Stimulated activated naive CD8-positive, alpha-beta T cell treated with anti-CD3 and anti-CD28 coated beads, Interleukin-15, Interleukin-2, amounts not matched to agents 100 ng/mL and 50 ng/mL, for 24 hours (primary cell): ENCODE results near the gene SMPD1.

Experiments
- H3K27ac Mint-ChIP-seq: one replicate; pipeline ENCODE4 v1.8.0; 2021; ENCODE audit warnings: mild to moderate bottlenecking, mixed read lengths
- H3K27me3 Mint-ChIP-seq: one replicate; pipeline ENCODE4 v1.8.0; 2021; ENCODE audit warnings: mixed read lengths
- H3K36me3 Mint-ChIP-seq: one replicate; pipeline ENCODE4 v1.8.0; 2021; ENCODE audit warnings: low read depth, mixed read lengths
- H3K4me1 Mint-ChIP-seq: one replicate; pipeline ENCODE4 v1.8.0; 2021; ENCODE audit warnings: low read depth, mixed read lengths
- H3K4me3 Mint-ChIP-seq: one replicate; pipeline ENCODE4 v1.8.0; 2021; ENCODE audit warnings: mild to moderate bottlenecking, mixed read lengths
- H3K9me3 Mint-ChIP-seq: one replicate; pipeline ENCODE4 v1.8.0; 2021; ENCODE audit warnings: mixed read lengths

SMPD1 gene

DNA sequence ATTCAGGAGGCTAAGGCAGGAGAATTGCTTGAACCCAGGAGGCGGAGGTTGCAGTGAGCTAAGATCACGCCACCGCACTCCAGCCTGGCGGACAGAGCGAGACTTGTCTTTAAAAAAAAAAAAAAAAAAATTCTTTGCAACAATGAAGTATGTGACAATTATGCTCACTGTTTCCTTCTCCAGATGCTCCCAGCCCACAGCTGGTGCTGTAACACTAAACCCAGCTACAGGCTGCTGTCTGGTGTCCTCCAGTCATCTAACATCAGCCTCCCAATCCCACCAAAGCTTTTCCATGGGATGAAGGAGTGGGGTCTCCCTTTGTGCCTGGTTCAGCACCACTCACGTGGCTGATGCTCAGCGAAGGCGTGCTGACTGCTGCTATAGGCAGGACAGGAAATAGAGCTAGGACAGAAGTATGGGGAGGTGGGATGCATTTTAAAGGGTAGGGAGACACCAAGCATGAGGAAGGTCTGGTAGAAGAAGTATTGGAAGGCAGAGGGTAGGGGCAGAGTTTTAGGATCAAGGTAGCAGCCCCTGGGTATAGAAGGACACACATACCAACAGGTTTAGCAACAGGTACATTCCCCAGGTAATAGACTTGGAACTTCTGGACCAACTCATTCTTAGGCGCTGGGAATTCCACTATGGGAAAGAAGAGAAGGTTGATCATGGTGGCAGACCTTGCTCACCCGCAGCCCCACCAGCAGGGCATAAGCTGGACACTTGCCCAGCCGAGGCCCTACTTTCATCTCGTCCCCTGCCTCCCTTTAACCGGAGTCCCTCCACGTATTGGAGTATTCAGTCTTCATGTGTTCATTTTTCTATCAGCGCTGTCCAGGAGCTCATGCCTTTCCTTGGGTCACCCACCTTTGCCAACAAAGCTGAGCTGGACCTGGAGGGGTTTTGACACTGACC is 10.4 kb downstream of the SMPD1 start:
- no peak overlapping the region for H3K4me3 Mint-ChIP-seq
- no peaks in the 10 kb centered on the region for H3K27me3 Mint-ChIP-seq
- H3K36me3 Mint-ChIP-seq = peaks cover 20% of the 10 kb centered on the region
- peaks cover 49% of the 10 kb centered on the region for H3K4me1 Mint-ChIP-seq
- no peak overlapping the region for H3K27ac Mint-ChIP-seq
- no peaks in the 10 kb centered on the region for H3K9me3 Mint-ChIP-seq

DNA sequence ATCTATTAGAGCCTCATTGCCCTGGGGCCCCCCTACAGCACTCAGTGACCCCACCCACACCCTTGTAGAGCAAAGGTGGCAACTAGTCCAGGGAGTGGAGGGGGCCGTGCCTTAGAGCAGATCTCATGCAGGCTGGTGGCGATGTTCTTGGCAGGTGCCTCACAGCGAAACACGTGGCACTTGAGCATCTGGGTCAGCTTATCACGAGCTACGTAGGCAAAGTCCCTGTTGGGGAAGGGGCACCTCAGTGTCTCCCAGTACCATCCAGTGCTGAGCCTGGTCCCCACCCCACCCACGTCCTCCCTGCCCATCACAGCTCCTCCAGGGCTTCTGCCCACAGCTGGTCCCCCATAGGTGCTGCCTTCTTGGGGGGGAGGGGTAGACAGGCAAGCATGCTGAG is 11.2 kb downstream of the SMPD1 start:
- Mint-ChIP-seq H3K27ac (no peak overlapping the region), H3K4me1 (peaks cover 56% of the 10 kb centered on the region), H3K36me3 (peaks cover 20% of the 10 kb centered on the region), H3K9me3 (no peaks in the 10 kb centered on the region), H3K4me3 (no peak overlapping the region), H3K27me3 (no peaks in the 10 kb centered on the region)

DNA sequence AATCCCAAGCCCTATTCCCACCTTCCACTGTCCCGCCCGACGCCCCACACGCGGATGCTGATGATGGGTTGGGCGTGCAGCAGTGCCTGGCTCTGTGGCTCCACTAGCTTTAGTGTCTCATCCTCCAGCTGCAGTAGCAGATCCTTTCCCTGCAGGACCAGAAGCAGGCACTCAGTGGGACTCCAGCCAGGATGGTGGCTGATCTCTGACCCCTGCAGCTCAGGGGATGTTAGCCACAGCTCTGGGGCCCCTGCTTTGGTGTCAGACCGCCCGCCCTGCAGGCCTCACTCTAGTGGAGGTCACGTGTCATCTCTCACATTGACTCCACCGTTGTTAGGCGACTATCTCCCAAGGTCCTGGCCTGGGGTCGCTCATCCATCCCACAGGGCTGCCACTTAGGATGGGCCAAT is 11.8 kb downstream of the SMPD1 start:
- Mint-ChIP-seq H3K27ac (peak overlapping the region; percentile 92), H3K4me1 (peaks cover 62% of the 10 kb centered on the region), H3K4me3 (peak overlapping the region; percentile 83), H3K27me3 (no peaks in the 10 kb centered on the region), H3K36me3 (peaks cover 20% of the 10 kb centered on the region), H3K9me3 (no peaks in the 10 kb centered on the region)

DNA sequence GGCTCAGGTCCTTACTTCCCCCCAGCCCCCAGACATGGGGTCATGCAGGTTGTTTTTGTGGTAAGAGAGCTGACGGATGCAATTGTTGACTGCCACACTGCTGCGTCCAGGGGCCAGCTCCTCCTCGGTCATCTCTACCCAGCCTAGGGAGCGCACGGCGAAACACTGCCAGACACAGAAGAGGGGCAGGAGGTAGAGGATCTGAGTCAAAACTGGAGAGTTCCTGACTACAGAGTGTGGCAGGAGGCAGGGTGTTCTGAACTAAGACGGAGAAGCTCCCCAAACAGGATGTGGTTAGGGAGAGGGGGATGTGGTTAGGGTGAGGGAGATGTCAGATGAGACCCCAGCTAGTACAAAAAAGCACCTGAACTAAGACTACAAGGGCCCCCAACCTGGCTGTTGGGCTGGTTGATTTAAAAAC is 12.3 kb downstream of the SMPD1 start:
- no peaks in the 10 kb centered on the region for H3K27me3 Mint-ChIP-seq
- H3K36me3 Mint-ChIP-seq = peaks cover 20% of the 10 kb centered on the region
- H3K27ac Mint-ChIP-seq = peak overlapping the region; percentile 92

DNA sequence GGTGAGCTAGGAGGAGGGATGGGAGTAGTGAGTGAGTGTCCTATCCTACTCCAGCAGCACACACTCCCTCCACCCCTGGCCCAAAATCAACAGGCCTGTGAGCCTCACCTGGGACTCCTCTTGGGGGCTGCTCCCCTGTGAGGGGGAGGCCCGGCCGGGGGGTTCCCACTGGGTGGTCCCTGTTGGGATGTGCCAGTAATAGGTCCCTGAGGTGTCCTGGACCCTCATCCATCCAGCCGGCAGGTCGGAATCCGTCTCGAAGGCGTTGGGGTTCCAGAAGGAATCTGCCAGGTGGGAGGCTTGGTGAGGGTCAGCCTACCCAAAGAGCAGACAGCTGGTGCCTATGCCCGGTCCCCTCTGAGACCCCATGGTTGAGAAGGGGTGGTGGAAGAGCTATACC is 13.3 kb downstream of the SMPD1 start:
- peaks cover 73% of the 10 kb centered on the region for H3K4me1 Mint-ChIP-seq
- H3K27me3 Mint-ChIP-seq = no peaks in the 10 kb centered on the region
- peaks cover 14% of the 10 kb centered on the region for H3K36me3 Mint-ChIP-seq
- H3K4me3 Mint-ChIP-seq = peak overlapping the region; percentile 38
- peak overlapping the region; percentile 92 for H3K27ac Mint-ChIP-seq
- no peaks in the 10 kb centered on the region for H3K9me3 Mint-ChIP-seq

More for the DNA sequence above, 12.3 kb downstream of the SMPD1 start:
- peak overlapping the region; percentile 83 for H3K4me3 Mint-ChIP-seq
- H3K9me3 Mint-ChIP-seq = no peaks in the 10 kb centered on the region
- peaks cover 67% of the 10 kb centered on the region for H3K4me1 Mint-ChIP-seq

DNA sequence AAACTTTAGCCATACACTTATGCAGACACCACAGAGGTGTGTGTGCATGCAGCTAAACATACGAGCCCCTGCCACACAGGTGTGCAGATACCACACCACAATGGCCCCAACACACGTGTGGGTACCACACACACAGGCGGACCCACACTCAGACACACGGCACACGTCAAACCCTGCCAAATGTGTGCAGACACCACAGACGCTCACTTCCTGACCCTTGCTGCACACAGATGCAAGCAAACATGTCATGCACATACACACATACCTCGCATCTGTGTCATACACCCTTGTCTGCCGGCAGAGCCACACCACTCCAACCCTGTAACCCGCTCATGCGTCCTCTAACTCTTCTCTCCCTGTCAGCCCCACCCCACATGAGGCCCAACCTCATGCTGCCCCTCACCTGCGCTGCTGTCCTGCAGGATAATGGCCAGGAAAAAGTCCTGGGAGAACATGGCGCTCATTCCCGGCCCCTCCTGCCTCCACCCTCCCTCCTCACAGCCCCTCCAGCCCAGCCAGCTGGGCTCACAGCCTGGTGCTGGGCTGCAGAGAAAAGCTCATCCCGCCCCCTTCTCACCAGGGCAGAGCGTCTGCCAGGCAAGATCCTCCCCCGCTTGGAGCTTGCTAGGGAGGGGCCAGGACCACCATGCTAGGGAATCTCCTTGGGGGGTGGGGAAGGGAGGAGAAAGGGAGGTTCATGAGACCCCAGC is 14.2 kb downstream of the SMPD1 start:
- Mint-ChIP-seq H3K36me3 (peaks cover 7% of the 10 kb centered on the region), H3K4me1 (peaks cover 77% of the 10 kb centered on the region)

DNA sequence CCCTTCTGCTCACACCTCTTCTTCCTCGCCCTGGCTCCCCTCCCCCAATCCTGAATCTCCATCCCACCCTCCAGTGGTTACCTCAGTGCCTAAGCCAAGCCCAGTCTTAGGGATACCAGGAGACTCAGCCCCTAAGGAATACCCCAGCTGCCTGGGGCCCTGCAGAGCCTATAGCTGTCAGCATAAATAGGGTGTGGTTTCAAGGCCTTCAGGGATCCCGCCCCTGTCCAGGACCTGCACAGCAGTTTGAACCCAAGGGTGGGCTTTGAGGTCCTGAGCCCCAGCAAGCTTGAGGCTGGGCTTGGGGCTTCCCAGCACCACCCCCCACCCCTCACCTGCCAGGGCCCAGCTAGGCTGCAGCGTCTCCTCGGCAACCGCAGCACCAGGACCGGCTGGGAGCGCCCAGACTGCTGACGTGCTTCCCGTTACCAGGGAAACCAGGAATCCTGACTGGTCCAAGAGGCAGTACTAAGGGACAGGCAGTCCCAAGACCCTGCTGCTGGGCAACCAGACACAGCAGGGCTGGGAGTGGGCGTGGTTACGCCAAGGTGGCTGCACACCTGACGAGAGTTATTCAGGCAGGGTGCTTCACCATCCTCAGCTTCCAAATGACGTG is 14.9 kb downstream of the SMPD1 start:
- Mint-ChIP-seq H3K9me3 (no peaks in the 10 kb centered on the region), H3K27me3 (no peaks in the 10 kb centered on the region), H3K4me1 (peaks cover 81% of the 10 kb centered on the region), H3K27ac (no peak overlapping the region), H3K36me3 (peaks cover 3% of the 10 kb centered on the region), H3K4me3 (no peak overlapping the region)

More for the DNA sequence above, 14.2 kb downstream of the SMPD1 start:
- no peaks in the 10 kb centered on the region for H3K27me3 Mint-ChIP-seq
- no peaks in the 10 kb centered on the region for H3K9me3 Mint-ChIP-seq
- H3K4me3 Mint-ChIP-seq = no peak overlapping the region
- H3K27ac Mint-ChIP-seq = no peak overlapping the region

DNA sequence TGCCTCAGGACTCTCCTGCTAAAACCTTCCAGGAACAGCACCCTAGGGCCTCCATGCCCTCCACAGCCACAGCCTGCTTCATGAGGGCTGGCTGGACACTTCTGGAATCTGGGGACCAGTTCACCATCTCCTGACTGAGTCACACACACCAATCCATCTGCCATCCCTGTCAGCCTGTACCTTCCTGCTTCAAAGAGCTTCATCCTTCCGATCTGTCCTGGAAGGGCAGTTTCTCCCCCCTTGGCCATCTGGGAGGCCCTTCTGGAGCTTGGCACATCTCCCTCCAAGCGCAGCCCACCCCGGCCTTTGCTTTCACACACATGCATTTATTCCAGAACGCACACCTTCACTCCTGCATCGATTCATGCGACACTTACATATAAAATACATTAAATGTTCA is 15.6 kb downstream of the SMPD1 start:
- Mint-ChIP-seq H3K4me1 (peaks cover 77% of the 10 kb centered on the region), H3K27ac (no peak overlapping the region)

DNA sequence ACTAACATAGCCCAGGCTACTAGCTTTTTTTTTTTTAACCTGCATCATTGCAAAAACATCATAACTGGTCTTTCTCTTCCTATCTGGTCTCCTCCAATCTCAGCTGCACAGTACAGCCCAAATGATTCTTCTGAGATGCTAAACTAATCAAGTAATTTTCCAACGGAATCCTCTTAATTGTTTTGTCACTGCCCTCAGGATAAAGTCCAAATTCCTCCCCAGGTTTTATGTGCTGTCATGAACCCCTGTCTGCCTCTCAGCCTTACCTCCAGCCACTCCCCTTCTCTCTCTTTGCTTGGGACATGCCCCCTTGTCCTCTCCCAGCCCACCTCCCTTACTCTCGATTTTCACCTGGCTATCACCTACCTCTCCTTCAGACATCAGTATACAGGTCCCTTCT is 16.1 kb downstream of the SMPD1 start:
- H3K4me3 Mint-ChIP-seq = no peak overlapping the region
- H3K36me3 Mint-ChIP-seq = no peaks in the 10 kb centered on the region
- peaks cover 72% of the 10 kb centered on the region for H3K4me1 Mint-ChIP-seq
- H3K27me3 Mint-ChIP-seq = no peaks in the 10 kb centered on the region
- no peaks in the 10 kb centered on the region for H3K9me3 Mint-ChIP-seq
- H3K27ac Mint-ChIP-seq = no peak overlapping the region

More for the DNA sequence above, 15.6 kb downstream of the SMPD1 start:
- no peaks in the 10 kb centered on the region for H3K27me3 Mint-ChIP-seq
- H3K4me3 Mint-ChIP-seq = no peak overlapping the region
- H3K9me3 Mint-ChIP-seq = no peaks in the 10 kb centered on the region
- no peaks in the 10 kb centered on the region for H3K36me3 Mint-ChIP-seq

DNA sequence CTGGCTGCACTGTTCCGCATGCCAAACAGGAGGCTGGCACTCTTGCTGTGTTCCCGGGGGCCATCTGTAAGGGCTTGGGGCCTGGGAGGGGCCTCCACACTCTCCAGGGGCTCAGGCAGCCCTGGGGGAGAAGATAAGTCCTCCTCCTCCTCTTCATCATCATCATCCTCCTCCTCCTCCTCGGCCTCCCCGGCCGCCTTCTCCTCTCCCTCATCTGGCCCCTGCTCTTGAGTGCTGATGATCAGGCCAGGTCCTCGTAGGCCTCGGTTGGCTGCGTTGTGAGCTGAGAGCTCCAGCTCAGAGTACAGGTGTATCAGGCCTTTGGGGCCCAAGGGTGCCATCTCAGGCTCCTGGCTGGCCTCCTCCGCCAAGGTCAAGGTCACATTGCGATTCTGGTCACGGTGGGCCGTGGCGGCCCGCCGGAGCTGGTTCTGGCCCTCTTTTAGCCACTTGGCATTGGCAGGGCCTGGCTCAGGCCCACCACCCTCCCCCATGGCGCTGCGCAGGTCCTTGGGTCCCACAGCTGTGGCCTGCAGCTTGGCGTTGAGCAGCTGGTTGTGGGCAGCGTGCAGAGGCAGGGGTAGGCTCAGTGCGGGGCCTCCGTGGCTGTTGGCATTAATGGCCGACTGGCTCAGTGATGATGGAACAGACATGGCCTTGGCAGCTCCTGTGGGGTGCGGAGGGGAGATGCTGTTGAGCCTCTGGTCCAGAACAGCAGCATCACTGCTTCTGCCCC is 20.6 kb downstream of the SMPD1 start:
- Mint-ChIP-seq H3K27ac (no peak overlapping the region), H3K4me1 (peaks cover 31% of the 10 kb centered on the region), H3K36me3 (no peaks in the 10 kb centered on the region), H3K27me3 (no peaks in the 10 kb centered on the region), H3K9me3 (no peaks in the 10 kb centered on the region), H3K4me3 (no peak overlapping the region)

DNA sequence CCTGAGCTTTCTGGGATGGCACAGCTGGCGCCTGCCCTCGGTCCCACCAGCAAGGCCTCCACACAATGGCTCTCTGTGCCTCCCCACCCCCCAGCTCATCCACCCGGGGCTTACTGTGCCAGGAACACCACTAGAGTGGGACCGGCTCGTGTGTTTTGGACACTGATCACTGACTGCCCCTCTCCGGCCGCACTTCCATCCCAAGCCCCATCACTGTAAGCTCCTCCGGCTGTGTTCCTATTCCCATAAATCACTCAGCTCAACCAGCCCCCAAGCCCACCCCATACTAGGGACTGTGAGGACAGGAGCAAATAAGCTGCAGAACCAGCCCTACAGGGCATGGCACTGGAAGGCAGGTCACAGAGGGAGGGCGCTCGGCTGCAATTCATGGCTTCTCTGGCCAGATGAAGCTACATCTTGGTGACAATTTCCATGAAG is 21.3 kb downstream of the SMPD1 start:
- Mint-ChIP-seq H3K36me3 (no peaks in the 10 kb centered on the region), H3K4me3 (no peak overlapping the region), H3K4me1 (peaks cover 23% of the 10 kb centered on the region), H3K9me3 (no peaks in the 10 kb centered on the region), H3K27ac (no peak overlapping the region), H3K27me3 (no peaks in the 10 kb centered on the region)

DNA sequence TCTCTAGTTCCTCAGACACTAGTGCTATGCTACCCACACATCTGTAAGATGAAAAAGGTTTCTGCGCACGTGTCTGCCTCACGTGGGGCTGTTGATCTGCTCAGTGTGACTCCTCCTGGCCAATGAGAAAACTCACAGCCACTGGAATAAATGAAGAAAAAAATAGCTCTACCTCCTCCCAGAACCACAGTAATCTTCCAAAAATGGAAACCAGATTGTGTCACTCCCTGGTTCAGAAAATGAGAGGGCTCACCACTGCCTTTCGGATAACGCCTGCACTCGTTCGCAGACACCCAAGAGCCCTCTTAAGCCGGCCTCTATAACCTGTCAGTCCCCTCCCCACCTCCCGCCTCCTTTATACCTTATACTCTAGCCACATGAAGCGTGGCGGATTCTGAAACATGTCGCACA is 23.5 kb downstream of the SMPD1 start:
- Mint-ChIP-seq H3K9me3 (no peaks in the 10 kb centered on the region), H3K27ac (no peak overlapping the region), H3K27me3 (no peaks in the 10 kb centered on the region), H3K4me3 (no peak overlapping the region), H3K36me3 (no peaks in the 10 kb centered on the region), H3K4me1 (peaks cover 9% of the 10 kb centered on the region)

DNA sequence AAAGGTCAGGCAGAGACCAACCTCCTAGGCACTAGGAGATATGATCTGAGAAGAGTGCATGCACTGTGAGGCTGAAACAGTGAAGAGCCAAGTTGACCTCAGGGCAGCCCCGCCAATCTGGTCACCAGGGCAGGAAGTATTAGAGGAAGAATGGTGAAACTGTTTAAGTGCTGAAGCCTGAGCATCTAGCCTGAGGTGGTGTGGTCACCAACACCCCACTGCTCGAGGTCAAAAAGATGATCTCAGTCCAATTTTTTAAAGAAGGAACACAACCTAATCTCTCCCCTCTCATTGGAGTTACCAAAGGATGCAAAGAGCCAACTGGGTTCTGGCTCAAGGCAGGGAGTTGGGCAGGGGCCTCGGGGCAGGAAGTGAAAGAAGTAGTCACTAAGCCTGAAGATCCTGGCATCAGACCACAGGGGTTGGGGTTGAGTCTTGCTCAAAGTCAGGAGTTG is 24.6 kb downstream of the SMPD1 start:
- no peaks in the 10 kb centered on the region for H3K9me3 Mint-ChIP-seq
- H3K27me3 Mint-ChIP-seq = no peaks in the 10 kb centered on the region
- H3K27ac Mint-ChIP-seq = no peak overlapping the region
- no peaks in the 10 kb centered on the region for H3K36me3 Mint-ChIP-seq
- no peak overlapping the region for H3K4me3 Mint-ChIP-seq
- H3K4me1 Mint-ChIP-seq = peaks cover 5% of the 10 kb centered on the region

DNA sequence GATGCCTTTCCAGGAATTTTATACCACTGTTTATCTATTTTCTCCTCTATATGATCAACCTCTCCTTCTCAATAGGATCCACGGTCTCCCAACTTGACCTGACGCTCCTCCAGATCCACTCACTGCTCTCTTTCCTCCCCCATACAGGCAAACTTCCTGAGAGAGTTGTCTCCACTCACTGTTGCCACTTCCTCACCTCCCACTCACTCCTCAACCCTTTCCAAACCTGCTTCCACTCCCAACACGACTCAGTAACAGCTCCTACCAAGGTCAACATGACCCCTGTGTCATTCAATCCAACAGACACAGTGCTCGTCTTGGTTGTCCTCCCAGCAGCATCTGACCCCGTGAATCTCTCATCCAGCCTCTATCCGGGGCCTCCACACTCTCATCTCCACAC is 25.5 kb downstream of the SMPD1 start:
- Mint-ChIP-seq H3K4me3 (no peak overlapping the region), H3K4me1 (peaks cover 5% of the 10 kb centered on the region), H3K27me3 (no peaks in the 10 kb centered on the region), H3K36me3 (no peaks in the 10 kb centered on the region), H3K27ac (no peak overlapping the region), H3K9me3 (no peaks in the 10 kb centered on the region)
